A549 (cell line): ENCODE measurements around the gene ZBTB16.

Experiments
- BHLHE40 ChIP-seq: IDR thresholded peaks from 2 replicates; pipeline ENCODE4 v1.6.1; 2012; ENCODE audit warnings: low read depth, low read length, inconsistent platforms
- CTCF ChIP-seq: fragments of >200 bp; sonication (Bioruptor Twin); formaldehyde crosslinking; IDR thresholded peaks from 3 replicates; pipeline ENCODE4 v1.5.1; 2016
- HMGXB4 ChIP-seq: fragments of 250-450 bp; sonication (Bioruptor Pico); IDR thresholded peaks from 2 replicates; pipeline ENCODE4 v1.5.0; 2021; ENCODE audit warnings: mild to moderate bottlenecking, moderate library complexity, borderline replicate concordance
- HOXB5 ChIP-seq: fragments of 250-450 bp; sonication (Bioruptor Pico); IDR thresholded peaks from 2 replicates; pipeline ENCODE4 v1.5.0; 2020; ENCODE audit warnings: mild to moderate bottlenecking, moderate library complexity
- MAX ChIP-seq: IDR thresholded peaks from 2 replicates; pipeline ENCODE4 v1.6.1; 2012
- MAZ ChIP-seq: fragments of 150-350 bp; IDR thresholded peaks from 2 replicates; pipeline ENCODE4 v1.6.1; 2014; ENCODE audit warnings: antibody characterized with exemption, low read depth, low read length, borderline replicate concordance
- POLR2A ChIP-seq: IDR thresholded peaks from 2 replicates; pipeline ENCODE4 v1.6.1; 2012; ENCODE audit warnings: mild to moderate bottlenecking, low read length
- RAD21 ChIP-seq, 2 experiments: fragments of >200 bp in 1 of 2; sonication (Bioruptor Twin) in 1 of 2; formaldehyde crosslinking in 1 of 2; IDR thresholded peaks in 1 of 2; conservative IDR thresholded peaks in 1 of 2; 2 replicates in 1 of 2; 3 replicates in 1 of 2; pipeline ENCODE4 v1.6.1; 2012 to 2018; ENCODE audit warnings: inconsistent platforms in 1 of 2
- RCOR1 ChIP-seq: fragments of 150-350 bp; IDR thresholded peaks from 2 replicates; pipeline ENCODE4 v1.6.1; 2014; ENCODE audit warnings: antibody characterized with exemption, low read length, low read depth

GRCh38 chr11:114073828-114074381 lies 14.4 kb downstream of the ZBTB16 start:
- no peak for TF ChIP-seq RAD21 (conservative IDR thresholded peaks at IDR 0.05 in 1 of 2, IDR thresholded peaks at IDR 0.05 in 1 of 2)
- TF ChIP-seq CTCF, result no peak
- TF ChIP-seq BHLHE40, result no peak
- no peak for TF ChIP-seq RCOR1
- TF ChIP-seq HMGXB4, result no peak
- no peak for TF ChIP-seq MAX
- no peak for TF ChIP-seq HOXB5
- no peak for TF ChIP-seq MAZ
- no peak for TF ChIP-seq POLR2A
